ENCODE data around the gene FKBP1A.

Gene FKBP1A

GRCh38 chr20:1331101-1331500 lies 61.8 kb downstream of the FKBP1A start:
- H3K27me3 ChIP-seq (ENCODE audit: control insufficient read depth, insufficient read depth, low read length) = no peaks in the 10 kb centered on the region
- H3K79me2 ChIP-seq = peaks cover 29% of the 10 kb centered on the region
- no peaks in the 10 kb centered on the region for H3K9me3 ChIP-seq (ENCODE audit: control insufficient read depth, low read length)
- no peak overlapping the region for H3K27ac ChIP-seq
- H2AFZ ChIP-seq = no peak overlapping the region
- no peak for TF ChIP-seq CTCF (IDR thresholded peaks at IDR 0.05)
- no peak overlapping the region for H3K4me2 ChIP-seq (ENCODE audit: low read length)
- H3K4me3 ChIP-seq (ENCODE audit: low read depth, low read length) = no peak overlapping the region
- peaks cover 26% of the 10 kb centered on the region for H3K4me1 ChIP-seq
- no peaks in the 10 kb centered on the region for H3K36me3 ChIP-seq (ENCODE audit: control insufficient read depth, insufficient read depth, low read length)
- H3K9ac ChIP-seq = no peak overlapping the region

GRCh38 chr20:1330075-1330830 lies 62.6 kb downstream of the FKBP1A start:
- Histone ChIP-seq H3K79me2 (peaks cover 29% of the 10 kb centered on the region), H3K4me1 (peaks cover 25% of the 10 kb centered on the region), H3K9ac (no peak overlapping the region), H2AFZ (no peak overlapping the region), H3K4me2 (ENCODE audit: low read length) (no peak overlapping the region), H3K9me3 (ENCODE audit: control insufficient read depth, low read length) (no peaks in the 10 kb centered on the region), H3K27ac (peak overlapping the region; percentile 22), H3K4me3 (ENCODE audit: low read depth, low read length) (no peak overlapping the region), H3K36me3 (ENCODE audit: control insufficient read depth, insufficient read depth, low read length) (no peaks in the 10 kb centered on the region), H3K27me3 (ENCODE audit: control insufficient read depth, insufficient read depth, low read length) (no peaks in the 10 kb centered on the region)
- no peak for TF ChIP-seq CTCF (IDR thresholded peaks at IDR 0.05)

- Histone ChIP-seq H3K4me2 (ENCODE audit: low read length) (no peak within 1 kb of the TSS), H3K9ac (no peak within 1 kb of the TSS), H3K4me1 (peaks cover 27% of the 10 kb centered on the region), H3K4me3 (ENCODE audit: low read depth, low read length) (no peak within 1 kb of the TSS), H3K27ac (peak within 1 kb of the TSS; percentile 93), H2AFZ (no peak within 1 kb of the TSS), H3K9me3 (ENCODE audit: control insufficient read depth, low read length) (no peaks in the 10 kb centered on the region), H3K36me3 (ENCODE audit: control insufficient read depth, insufficient read depth, low read length) (no peaks in the 10 kb centered on the region), H3K79me2 (peaks cover 29% of the 10 kb centered on the region), H3K27me3 (ENCODE audit: control insufficient read depth, insufficient read depth, low read length) (no peaks in the 10 kb centered on the region)
- TF ChIP-seq CTCF (IDR thresholded peaks at IDR 0.05) = no peak
These were observed 64.0 kb downstream of the FKBP1A start, which contains the start of gene SDCBP2 for GRCh38 chr20:1328680-1329330. Gene SDCBP2 (minus strand): TSS chr20:1329139. CDS start chr20:1320416, 8,723 bp downstream.

- H3K9ac ChIP-seq = no peak overlapping the region
These were observed 64.8 kb downstream of the FKBP1A start for GRCh38 chr20:1327827-1328679.

More at GRCh38 chr20:1327827-1328679, 64.8 kb downstream of the FKBP1A start:
- H3K4me3 ChIP-seq (ENCODE audit: low read depth, low read length) = no peak overlapping the region
- no peak for TF ChIP-seq CTCF (IDR thresholded peaks at IDR 0.05)
- no peaks in the 10 kb centered on the region for H3K9me3 ChIP-seq (ENCODE audit: control insufficient read depth, low read length)
- no peak overlapping the region for H3K4me2 ChIP-seq (ENCODE audit: low read length)
- H3K79me2 ChIP-seq = peaks cover 25% of the 10 kb centered on the region
- peak overlapping the region; percentile 93 for H3K27ac ChIP-seq
- H3K27me3 ChIP-seq (ENCODE audit: control insufficient read depth, insufficient read depth, low read length) = no peaks in the 10 kb centered on the region
- no peaks in the 10 kb centered on the region for H3K36me3 ChIP-seq (ENCODE audit: control insufficient read depth, insufficient read depth, low read length)
- peaks cover 27% of the 10 kb centered on the region for H3K4me1 ChIP-seq
- H2AFZ ChIP-seq = no peak overlapping the region

Measured in parathyroid adenoma (tissue), 2 donors.